B cell (primary cell): ENCODE measurements around the gene C19orf81. TPM values are rescaled to one million over a fixed set of nuclear protein-coding genes. Genes with fewer than 3 reads are reported as not detected.

Source experiments
- ATAC-seq: fragments of 200-7000 bp; cut with Tn5 transposase; one replicate; pipeline ENCODE4 v1.10.0; 2021; ENCODE audit warnings: low read depth, mild to moderate bottlenecking, moderate number of reproducible peaks, moderate library complexity
- CTCF ChIA-PET: fragments of 350-600 bp; sonication (Branson Sonifier 250); formaldehyde crosslinking; loops from one replicate; lab custom pipeline; 2021; ENCODE audit warnings: antibody characterized with exemption, inconsistent platforms; lab: Charles Lee
- POLR2A ChIA-PET: fragments of 350-600 bp; sonication (Branson Sonifier 250); formaldehyde crosslinking; loops from one replicate; lab custom pipeline; 2021; ENCODE audit warnings: antibody characterized with exemption; lab: Charles Lee
- DNase-seq: peaks from one replicate; pipeline ENCODE4 v3.0.0; 2013
- H2AFZ ChIP-seq: 2 replicates; pipeline ENCODE4 v1.6.1; 2012; ENCODE audit warnings: mild to moderate bottlenecking, low read depth, low read length; ENCODE audit not compliant: insufficient read depth, poor library complexity, severe bottlenecking
- H3K27ac ChIP-seq, 2 donors: 1 replicate in 1 of 2; 2 replicates in 1 of 2; pipeline ENCODE4 v1.5.1; 2012 to 2013; ENCODE audit warnings: low read length in 2 of 2, mild to moderate bottlenecking in 2 of 2, moderate library complexity in 1 of 2
- H3K27me3 ChIP-seq, 4 experiments: fragments of 200-600 bp in 1 of 4; sonication (generic) in 1 of 4; replicated peaks in 1 of 4; 1 replicate in 2 of 4; 2 replicates in 2 of 4; pipeline versions ENCODE4 v1.6.1 to v1.7.0; 2013 to 2016; ENCODE audit warnings: low read length in 3 of 4, mild to moderate bottlenecking in 2 of 4, mixed read lengths in 1 of 4, moderate library complexity in 1 of 4; ENCODE audit not compliant: insufficient read depth in 4 of 4, control insufficient read depth in 3 of 4; ENCODE audit errors: control extremely low read depth in 1 of 4
- H3K36me3 ChIP-seq, 2 experiments: replicated peaks in 1 of 2; 1 replicate in 1 of 2; 2 replicates in 1 of 2; pipeline versions ENCODE4 v1.6.1 to v1.7.1; 2013; ENCODE audit warnings: low read length in 1 of 2; ENCODE audit not compliant: insufficient read depth in 2 of 2, control insufficient read depth in 1 of 2; ENCODE audit errors: control extremely low read depth in 1 of 2, extremely low read depth in 1 of 2
- H3K4me1 ChIP-seq, 2 donors: fragments of 200-600 bp in 1 of 2; sonication (generic) in 1 of 2; 1 replicate in 1 of 2; 2 replicates in 1 of 2; pipeline versions ENCODE4 v1.5.1 to v1.6.1; 2013 to 2017; ENCODE audit warnings: low read length in 2 of 2; ENCODE audit not compliant: control insufficient read depth in 2 of 2, insufficient read depth in 2 of 2
- H3K4me2 ChIP-seq: replicated peaks from 2 replicates; pipeline ENCODE3; 2012; ENCODE audit warnings: mild to moderate bottlenecking, low read depth, low read length; ENCODE audit not compliant: poor library complexity, severe bottlenecking
- H3K4me3 ChIP-seq, 5 experiments: fragments of 200-600 bp in 1 of 5; sonication (generic) in 1 of 5; 1 replicate in 3 of 5; 2 replicates in 2 of 5; pipeline versions ENCODE4 v1.5.1 to v1.7.0; 2011 to 2016; ENCODE audit warnings: low read length in 4 of 5, mild to moderate bottlenecking in 4 of 5, low read depth in 2 of 5, control low read depth in 1 of 5, moderate library complexity in 1 of 5; ENCODE audit not compliant: insufficient read depth in 1 of 5; ENCODE audit errors: control extremely low read depth in 1 of 5, extremely low read depth in 1 of 5
- H3K79me2 ChIP-seq: fragments of 200-600 bp; sonication (generic); one replicate; pipeline ENCODE4 v1.6.0; 2016; ENCODE audit warnings: low read length; ENCODE audit not compliant: control insufficient read depth, insufficient read depth
- H3K9ac ChIP-seq: fragments of 200-600 bp; sonication (generic); 2 replicates; pipeline ENCODE4 v1.6.1; 2017; ENCODE audit warnings: mild to moderate bottlenecking, low read length, moderate library complexity
- H3K9me3 ChIP-seq, 3 donors: one replicate each; pipeline versions ENCODE4 v1.6.1 to v1.7.1; 2013; ENCODE audit warnings: low read length in 2 of 3; ENCODE audit not compliant: control insufficient read depth in 2 of 3, insufficient read depth in 1 of 3; ENCODE audit errors: control extremely low read depth in 1 of 3
- H4K20me1 ChIP-seq: 2 replicates; pipeline ENCODE4 v1.6.0; 2012; ENCODE audit warnings: mild to moderate bottlenecking, low read length; ENCODE audit not compliant: insufficient read depth, control insufficient read depth, poor library complexity, severe bottlenecking
- H3K27ac Mint-ChIP-seq: one replicate; pipeline ENCODE4 v1.8.0; 2021; ENCODE audit warnings: mixed read lengths
- H3K27me3 Mint-ChIP-seq: one replicate; pipeline ENCODE4 v1.8.0; 2021; ENCODE audit warnings: mixed read lengths
- H3K4me1 Mint-ChIP-seq: one replicate; pipeline ENCODE4 v1.8.0; 2021; ENCODE audit warnings: mixed read lengths
- H3K4me3 Mint-ChIP-seq: one replicate; pipeline ENCODE4 v1.8.0; 2021; ENCODE audit warnings: mixed read lengths
- H3K9me3 Mint-ChIP-seq: one replicate; pipeline ENCODE4 v1.8.0; 2022; ENCODE audit warnings: mixed read lengths; ENCODE audit not compliant: insufficient read depth
- CTCF ChIP-seq: fragments of 200-600 bp; IDR thresholded peaks from one replicate; pipeline ENCODE4 v1.8.0; 2022; ENCODE audit warnings: antibody characterized with exemption, mild to moderate bottlenecking
- EZH2 ChIP-seq: IDR thresholded peaks from 2 replicates; pipeline ENCODE4 v1.6.1; 2012; ENCODE audit warnings: borderline replicate concordance, low read depth, mild to moderate bottlenecking, moderate library complexity, low read length; ENCODE audit not compliant: insufficient read depth, poor library complexity, severe bottlenecking
- WGBS: methylation state at CpG from one replicate; pipeline ENCODE4 v1.1.5; 2013; ENCODE audit warnings: missing lambda C conversion rate; ENCODE audit not compliant: insufficient coverage; 5-methylcytosine and 5-hydroxymethylcytosine counted together
- intact Hi-C: fragments of 100-400 bp; cut with micrococcal nuclease; formaldehyde crosslinking; loops from one replicate; pipeline ENCODE4 v1.10.0; 2022
- polyA plus RNA-seq: library from polyadenylated mRNA; depleted of rRNA; stranded (reverse); fragments of >200 nt; gene quantifications from 2 replicates; pipeline ENCODE4 v1.2.3, GENCODE V29; 2012
- total RNA-seq, 2 donors: library from RNA; stranded (reverse); fragments of 120-200 nt in 1 of 2; gene quantifications; 1 replicate in 1 of 2; 2 replicates in 1 of 2; pipeline versions ENCODE4 v1.2.3 to v1.2.4, GENCODE V29; 2013 to 2022

C19orf81 gene
- total and polyA plus RNA-seq, 2 donors (not counting 1 experiment from before 2014, with no cell fraction given) = 0.37 TPM; not detected in 1

- H3K9me3 Mint-ChIP-seq = peaks cover 24% of the 10 kb centered on the region
- Histone ChIP-seq H4K20me1 (no peaks in the 10 kb centered on the region), H3K4me3 (no peak overlapping the region), H3K4me1 (peaks cover 18 to 21% of the 10 kb centered on the region in 2 donors), H2AFZ (no peak overlapping the region), H3K27me3 (peaks cover 0 to 53% (median 20%) of the 10 kb centered on the region in 4 experiments), H3K4me2 (no peak overlapping the region), H3K79me2 (no peaks in the 10 kb centered on the region), H3K36me3 (no peaks in the 10 kb centered on the region), H3K9ac (no peak overlapping the region), H3K9me3 (peaks cover 0 to 46% (median 12%) of the 10 kb centered on the region in 3 donors), H3K27ac (no peak overlapping the region)
- peaks cover 53% of the 10 kb centered on the region for H3K27me3 Mint-ChIP-seq
- no peak for DNase-seq
- intact Hi-C loops = no loop called here
- no peak for ATAC-seq
- H3K27ac Mint-ChIP-seq = no peak overlapping the region
- no peak overlapping the region for H3K4me3 Mint-ChIP-seq
- POLR2A ChIA-PET = no interaction called here
- peaks cover 18% of the 10 kb centered on the region for H3K4me1 Mint-ChIP-seq
- CTCF ChIA-PET = interaction anchor here (1.0 kb wide), 1 partner anchor 15 kb away, joined by 4 read pairs; no protein-coding TSS in a partner anchor
- TF ChIP-seq EZH2 (no peak), CTCF (no peak)
Measured at GRCh38 chr19:50654882-50655281, 5.6 kb downstream of the C19orf81 start.

GRCh38 chr19:50657222-50657669, 8.0 kb downstream of the C19orf81 start:
- ATAC-seq (no peak), DNase-seq (no peak)
- no peak overlapping the region for H3K27ac ChIP-seq
- Mint-ChIP-seq H3K4me3 (peak overlapping the region; percentile 81), H3K27ac (peak overlapping the region; percentile 41), H3K27me3 (peaks cover 68% of the 10 kb centered on the region), H3K9me3 (peaks cover 24% of the 10 kb centered on the region), H3K4me1 (peaks cover 18% of the 10 kb centered on the region)
- CTCF ChIA-PET = no interaction called here
- no peak overlapping the region for H3K9ac ChIP-seq
- peak overlapping the region; percentile 71 for H3K4me2 ChIP-seq
- no peaks in the 10 kb centered on the region for H3K79me2 ChIP-seq
- no peaks in the 10 kb centered on the region for H4K20me1 ChIP-seq
- TF ChIP-seq CTCF (no peak), EZH2 (no peak)
- H3K27me3 ChIP-seq = peaks cover 0 to 53% (median 23%) of the 10 kb centered on the region in 4 experiments
- no peaks in the 10 kb centered on the region for H3K36me3 ChIP-seq
- intact Hi-C loops = no loop called here
- H3K4me3 ChIP-seq = no peak overlapping the region
- POLR2A ChIA-PET = no interaction called here
- peaks cover 18 to 21% of the 10 kb centered on the region in 2 donors for H3K4me1 ChIP-seq
- peaks cover 0 to 59% (median 12%) of the 10 kb centered on the region in 3 donors for H3K9me3 ChIP-seq
- H2AFZ ChIP-seq = no peak overlapping the region
- 82% methylated on average over 3 of the region's 6 CpGs for WGBS
